Right lobe of liver (tissue), 6 donors: ENCODE results near the gene ATP5MG. TPM values are rescaled to one million over a fixed set of nuclear protein-coding genes. Genes with fewer than 3 reads are reported as not detected.
A peak's percentile ranks its signal among the peaks of the same experiment; 100 is the strongest.

Experiments used
- ATAC-seq, 4 donors: fragments of 200-7000 bp; cut with Tn5 transposase; one replicate each; pipeline ENCODE4 v1.9.1; 2020; ENCODE audit warnings: mild to moderate bottlenecking in 4 of 4, moderate library complexity in 4 of 4
- DNase-seq, 3 donors: peaks; one replicate each; pipeline ENCODE4 v3.0.0-alpha.2; 2020
- H3K27ac ChIP-seq, 3 donors: fragments of 200-600 bp; one replicate each; pipeline ENCODE4 v1.8.0; 2022
- H3K27me3 ChIP-seq, 2 donors: fragments of 200-600 bp; one replicate each; pipeline ENCODE4 v1.8.0; 2022
- H3K36me3 ChIP-seq, 4 donors: fragments of 200-600 bp; sonication (generic) in 1 of 4; one replicate each; pipeline versions ENCODE4 v1.5.1 to v1.8.0; 2017 to 2022; ENCODE audit warnings: control low read depth in 1 of 4
- H3K4me1 ChIP-seq, 4 donors: fragments of 200-600 bp; sonication (generic) in 1 of 4; one replicate each; pipeline versions ENCODE4 v1.5.1 to v1.8.0; 2017 to 2022; ENCODE audit warnings: control low read depth in 1 of 4
- H3K4me3 ChIP-seq, 3 donors: fragments of 200-600 bp; one replicate each; pipeline ENCODE4 v1.8.0; 2022
- H3K9me3 ChIP-seq, 4 donors: fragments of 200-600 bp; sonication (generic) in 1 of 4; one replicate each; pipeline versions ENCODE4 v1.5.1 to v1.8.0; 2017 to 2022; ENCODE audit warnings: control low read depth in 1 of 4
- CTCF ChIP-seq, 4 donors: fragments of 200-600 bp in 3 of 4; fragments of 450-650 bp in 1 of 4; IDR thresholded peaks; one replicate each; pipeline versions ENCODE4 v1.5.1 to v1.8.0; 2016 to 2022; ENCODE audit warnings: antibody characterized with exemption in 4 of 4, mild to moderate bottlenecking in 2 of 4
- POLR2A ChIP-seq: fragments of 450-650 bp; IDR thresholded peaks from one replicate; pipeline ENCODE4 v1.6.1; 2017; ENCODE audit warnings: antibody characterized with exemption, mild to moderate bottlenecking
- WGBS: methylation state at CpG from one replicate; pipeline ENCODE4 v1.1.6; 2018; ENCODE audit warnings: low coverage, low lambda C conversion rate; ENCODE audit not compliant: insufficient coverage; ENCODE audit errors: missing lambda C conversion rate; 5-methylcytosine and 5-hydroxymethylcytosine counted together
- intact Hi-C, 2 donors: fragments of 100-400 bp; cut with DNase I; formaldehyde crosslinking; loops; one replicate each; pipeline versions ENCODE4 v1.11.2 to v1.14.1; 2022
- total RNA-seq, 6 experiments: library from RNA; depleted of rRNA in 2 of 6; stranded (reverse); fragments of >200 nt in 2 of 6; fragmentation: NEBNext Ultra II Directional in 3 of 6; extraction: Animal tissue kit (Norgen Biotek cat#: 25700) in 3 of 6; gene quantifications; one replicate each; pipeline versions ENCODE4 v1.1.0 to v1.2.4, GENCODE V29; 2016 to 2023
- donor health status: DM: no; HTN: yes; CAD: no.
- donor health status: DM: no; HTN: no; CAD: no.
- donor health status: DM: no; HTN: no; CAD: no.
- donor health status: DM: no; HTN: yes; CAD: no.
- donor health status: DM: no; HTN: yes; CAD: no.

Gene ATP5MG
- total RNA-seq, 6 experiments from 2014 or later = 32.6 to 127 (median 89.5) TPM

- Histone ChIP-seq H3K27ac (no peak overlapping the region), H3K9me3 (no peaks in the 10 kb centered on the region), H3K4me1 (peaks cover 0 to 23% (median 0%) of the 10 kb centered on the region in 4 donors), H3K36me3 (no peaks in the 10 kb centered on the region), H3K27me3 (no peaks in the 10 kb centered on the region), H3K4me3 (peak overlapping the region; percentile 79 to 94 (median 92))
- WGBS = 1% methylated on average over 15 of the region's 39 CpGs
- peak in 1 of 4 donors; percentile 2 for ATAC-seq
- DNase-seq = peak; percentile 31 to 53 (median 49)
- no peak for TF ChIP-seq CTCF (IDR thresholded peaks at IDR 0.05)
- no peak for TF ChIP-seq POLR2A
- intact Hi-C loops = no loop called here
Measured at GRCh38 chr11:118434553-118435289, 33.3 kb downstream of the ATP5MG start.

- intact Hi-C loops = no loop called here
- DNase-seq = peak; percentile 61 to 70 (median 69)
- Histone ChIP-seq H3K4me3 (peak overlapping the region; percentile 79 to 94 (median 92)), H3K27ac (peak overlapping the region; percentile 62 to 89 (median 72)), H3K4me1 (peaks cover 0 to 30% (median 0%) of the 10 kb centered on the region in 4 donors), H3K27me3 (no peaks in the 10 kb centered on the region), H3K36me3 (no peaks in the 10 kb centered on the region), H3K9me3 (no peaks in the 10 kb centered on the region)
- no peak for TF ChIP-seq CTCF (IDR thresholded peaks at IDR 0.05)
- no peak for TF ChIP-seq POLR2A
- 0% methylated on average over 23 of the region's 34 CpGs for WGBS
- ATAC-seq = peak; percentile 7 to 35 (median 18)
Measured at GRCh38 chr11:118435290-118435892, 34.0 kb downstream of the ATP5MG start.

GRCh38 chr11:118435893-118436624 lies 34.7 kb downstream of the ATP5MG start, which contains the start of gene KMT2A:
Gene KMT2A (plus strand): TSS chr11:118436492. CDS start chr11:118436513, 21 bp downstream.
- ATAC-seq = peak; percentile 88 to 94 (median 91)
- TF ChIP-seq CTCF (IDR thresholded peaks at IDR 0.05) = peak in 1 of 4 donors; percentile 100
- TF ChIP-seq POLR2A = peak; percentile 36
- peak within 1 kb of the TSS; percentile 79 to 94 (median 92) for H3K4me3 ChIP-seq
- H3K9me3 ChIP-seq = no peaks in the 10 kb centered on the region
- H3K4me1 ChIP-seq = peaks cover 0 to 30% (median 0%) of the 10 kb centered on the region in 4 donors
- WGBS = 0% methylated on average over 3 of the region's 83 CpGs
- no peaks in the 10 kb centered on the region for H3K27me3 ChIP-seq
- H3K36me3 ChIP-seq = no peaks in the 10 kb centered on the region
- H3K27ac ChIP-seq = peak within 1 kb of the TSS; percentile 73 to 89 (median 89)
- intact Hi-C loops = no loop called here
- peak; percentile 98 to 99 (median 99) for DNase-seq

- Histone ChIP-seq H3K9me3 (no peaks in the 10 kb centered on the region), H3K27me3 (no peaks in the 10 kb centered on the region), H3K4me1 (peaks cover 0 to 30% (median under 1%) of the 10 kb centered on the region in 4 donors), H3K4me3 (peak overlapping the region; percentile 79 to 94 (median 92)), H3K36me3 (no peaks in the 10 kb centered on the region), H3K27ac (peak overlapping the region; percentile 73 to 89 (median 89))
- no peak for TF ChIP-seq POLR2A
- no peak for TF ChIP-seq CTCF (IDR thresholded peaks at IDR 0.05)
- ATAC-seq = no peak
- DNase-seq = peak; percentile 41 to 64 (median 52)
- intact Hi-C loops = no loop called here
- 0% methylated on average over 2 of the region's 55 CpGs for WGBS
Measured at GRCh38 chr11:118436639-118437207, 35.3 kb downstream of the ATP5MG start.
